ENCODE data around the gene ZNF18.
A peak's percentile ranks its signal among the peaks of the same experiment; 100 is the strongest.
"Not testable (repeated sequence)": the region's sequence is repeated elsewhere in the genome, so short reads cannot be mapped to it uniquely, and the experiment has no call there.

The ZNF18 gene

DNA sequence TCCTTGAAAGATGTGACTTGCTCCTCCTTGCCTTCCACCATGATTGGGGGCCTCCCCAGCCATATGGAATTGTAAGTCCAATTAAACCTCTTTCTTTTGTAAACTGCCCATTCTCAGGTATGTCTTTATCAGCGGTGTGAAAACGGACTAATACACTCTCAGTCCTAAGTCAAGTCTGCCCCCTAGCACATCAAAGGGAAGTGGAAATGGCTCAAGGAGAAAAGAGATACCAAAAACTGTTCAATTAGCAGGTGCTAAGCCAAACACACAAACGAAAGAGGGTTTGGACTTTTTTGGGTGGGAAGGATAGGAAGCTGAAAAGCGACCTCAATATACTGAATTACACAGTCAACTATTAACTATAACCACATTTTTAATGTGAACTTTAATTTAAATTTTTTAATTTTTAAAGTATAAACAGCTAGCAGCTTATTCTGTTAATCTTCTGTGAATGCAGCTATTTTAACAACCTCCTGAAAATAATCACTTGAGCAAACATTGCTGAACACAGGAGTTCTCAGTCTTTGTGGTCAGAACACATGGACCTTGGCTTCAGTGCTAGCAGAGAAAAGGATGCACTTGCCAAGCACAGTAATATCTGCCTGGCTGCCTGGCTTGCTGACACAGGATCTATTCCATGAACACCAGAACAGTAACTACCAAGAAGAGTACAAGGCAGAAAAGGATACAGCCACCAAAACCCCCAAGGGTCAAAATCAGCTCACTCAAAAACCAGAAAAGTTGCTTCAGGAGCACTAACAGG is 10.9 kb downstream of the ZNF18 start:
- no peak for DNase-seq (ENCODE audit: low spot score)

DNA sequence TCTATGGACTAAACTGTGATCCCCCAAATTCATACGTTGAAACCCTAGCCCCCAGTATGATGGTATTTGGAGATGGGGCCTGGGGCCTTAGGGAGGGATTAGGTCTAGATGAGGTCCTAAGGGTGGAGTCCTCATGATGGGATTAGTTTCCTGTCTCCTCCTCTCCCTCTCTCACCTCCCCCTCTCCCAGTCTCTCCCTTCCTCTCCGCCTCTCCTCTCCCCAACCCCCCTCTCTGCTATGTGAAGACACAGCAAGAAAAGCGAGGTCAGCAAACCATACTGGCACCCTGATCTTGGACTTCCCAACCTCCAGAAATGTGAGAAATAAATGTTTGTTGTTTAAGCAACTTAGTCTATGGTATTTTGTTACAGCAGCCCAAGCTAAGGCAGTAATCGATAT is 15.4 kb downstream of the ZNF18 start:
- no peak for DNase-seq (ENCODE audit: low spot score)

DNA sequence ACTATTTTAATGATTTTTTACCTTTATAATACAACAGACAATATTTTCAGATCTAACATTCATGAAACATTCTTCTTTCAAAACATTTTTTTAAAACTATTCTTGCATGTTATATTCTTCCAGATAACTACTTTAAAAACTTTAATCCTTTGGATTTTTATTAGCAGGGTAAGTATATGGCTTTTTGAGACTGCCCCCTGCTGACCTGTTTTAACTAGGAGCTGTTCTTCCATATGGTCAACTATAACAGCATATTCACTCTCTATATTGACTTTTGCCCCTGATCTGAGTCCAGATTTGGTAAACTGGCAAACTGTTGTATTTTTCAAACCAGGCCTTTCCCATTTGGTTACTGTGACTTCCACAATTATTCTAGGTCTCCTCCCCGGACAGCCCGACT is 16.5 kb downstream of the ZNF18 start:
- DNase-seq (ENCODE audit: low spot score) = no peak

DNA sequence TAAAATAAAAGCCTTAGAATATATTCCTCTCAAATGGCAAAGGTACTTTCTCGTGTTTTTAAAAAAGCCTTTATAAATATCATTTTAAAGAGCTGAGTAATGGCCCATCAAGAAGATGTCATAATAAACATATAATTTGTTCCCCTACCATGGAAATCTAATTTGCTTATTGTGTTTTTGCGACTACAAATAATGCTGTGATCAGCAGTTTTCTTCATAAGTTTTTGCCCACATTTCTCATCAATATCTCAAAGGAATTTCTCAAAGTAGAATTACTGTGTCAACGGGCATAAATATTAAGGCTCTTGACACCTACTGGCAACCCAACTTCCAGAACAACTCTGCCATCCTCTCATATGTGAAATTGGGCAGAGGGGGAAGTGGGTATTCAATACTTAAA is 17.5 kb downstream of the ZNF18 start:
- no peak for DNase-seq (ENCODE audit: low spot score)

DNA sequence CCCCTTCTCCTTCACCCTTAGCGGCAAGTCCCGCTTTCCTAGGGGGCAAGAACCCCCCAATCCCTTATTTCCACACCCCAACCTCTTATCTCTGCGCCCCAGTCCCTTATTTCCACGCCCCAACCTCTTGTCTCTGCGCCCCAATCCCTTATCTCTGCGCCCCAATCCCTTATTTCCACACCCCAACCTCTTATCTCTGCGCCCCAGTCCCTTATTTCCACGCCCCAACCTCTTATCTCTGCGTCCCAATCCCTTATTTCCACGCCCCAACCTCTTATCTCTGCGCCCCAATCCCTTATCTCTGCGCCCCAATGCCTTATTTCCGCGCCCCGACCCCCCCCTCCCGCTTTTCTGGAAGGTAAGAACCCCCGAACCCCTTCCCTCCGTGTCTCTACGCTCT is 24.5 kb downstream of the ZNF18 start:
- DNase-seq (ENCODE audit: low spot score) = not testable (repeated sequence)

DNA sequence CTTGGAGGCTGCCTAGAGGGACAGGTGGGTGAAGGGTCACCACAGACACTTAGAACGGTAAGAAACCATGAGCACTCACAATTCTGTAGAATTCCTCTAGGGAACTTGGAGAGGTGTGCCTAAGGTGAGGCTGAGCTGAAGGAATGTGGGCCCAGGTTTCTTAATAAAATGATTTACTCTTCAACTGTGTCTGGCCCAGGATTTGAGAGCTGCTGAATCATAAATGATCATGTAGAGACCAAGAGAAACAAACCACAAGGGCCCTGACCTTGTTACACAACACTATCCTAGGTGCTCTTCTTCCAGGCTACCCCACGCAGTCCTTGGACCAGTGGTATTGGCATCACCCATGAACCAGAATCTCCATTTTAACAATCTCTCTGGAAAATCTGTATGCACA is 27.7 kb downstream of the ZNF18 start:
- DNase-seq (ENCODE audit: low spot score) = no peak

DNA sequence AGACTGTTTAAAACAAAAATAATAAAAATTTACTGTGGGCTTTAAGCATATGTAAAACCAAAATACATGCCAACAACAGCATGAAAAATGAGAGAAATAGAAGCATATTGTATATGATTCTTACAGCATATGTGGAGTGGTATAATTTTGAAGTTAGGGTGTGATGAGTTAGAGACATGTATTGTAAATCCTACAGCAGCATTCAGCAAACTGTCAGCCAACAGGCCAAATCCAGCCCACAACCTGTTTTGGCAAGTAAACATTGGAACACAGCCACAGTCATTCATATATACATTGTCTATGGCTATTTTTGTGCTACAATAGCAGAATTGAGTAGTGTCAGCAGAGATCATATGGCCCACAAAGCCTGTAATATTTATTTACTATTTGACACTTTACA is 42.3 kb downstream of the ZNF18 start:
- no peak for DNase-seq (ENCODE audit: low spot score)

DNA sequence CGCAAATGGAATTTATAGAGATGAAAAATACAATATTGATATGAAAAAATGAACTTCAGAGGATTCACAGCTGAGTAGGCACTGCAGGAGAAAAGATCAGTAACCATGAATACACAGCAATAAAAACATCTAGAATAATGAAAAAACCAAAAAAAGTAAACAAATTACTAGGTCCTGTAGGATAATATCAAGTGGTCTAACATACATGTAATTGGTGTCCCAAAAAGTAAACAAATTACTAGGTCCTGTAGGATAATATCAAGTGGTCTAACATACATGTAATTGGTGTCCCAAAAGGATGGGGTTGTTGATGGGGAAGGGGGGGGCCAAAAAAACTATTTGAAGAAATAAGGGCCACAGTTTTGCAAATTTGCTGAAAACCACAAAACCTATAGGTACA is 43.4 kb downstream of the ZNF18 start:
- no peak for DNase-seq (ENCODE audit: low spot score)

DNA sequence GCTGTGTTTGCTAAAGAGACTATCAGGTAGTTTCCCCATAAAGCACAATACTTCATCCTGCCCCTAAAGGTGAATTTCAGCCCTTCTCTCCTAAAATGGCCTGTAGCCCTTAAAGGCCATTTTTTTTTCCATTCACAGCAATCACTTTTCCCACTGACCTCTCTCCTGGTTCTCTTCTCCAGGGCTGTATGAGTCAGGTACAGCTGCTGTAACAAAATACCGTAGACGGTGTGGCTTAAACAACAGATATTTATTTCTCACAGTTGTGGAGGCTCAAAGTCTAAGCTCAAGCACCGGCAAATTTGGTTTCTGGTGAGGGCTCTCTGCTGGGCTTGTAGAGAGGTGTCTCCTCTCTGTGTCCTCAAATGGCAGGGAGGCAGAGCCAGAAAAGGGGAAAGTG is 44.7 kb downstream of the ZNF18 start:
- no peak for DNase-seq (ENCODE audit: low spot score)

DNA sequence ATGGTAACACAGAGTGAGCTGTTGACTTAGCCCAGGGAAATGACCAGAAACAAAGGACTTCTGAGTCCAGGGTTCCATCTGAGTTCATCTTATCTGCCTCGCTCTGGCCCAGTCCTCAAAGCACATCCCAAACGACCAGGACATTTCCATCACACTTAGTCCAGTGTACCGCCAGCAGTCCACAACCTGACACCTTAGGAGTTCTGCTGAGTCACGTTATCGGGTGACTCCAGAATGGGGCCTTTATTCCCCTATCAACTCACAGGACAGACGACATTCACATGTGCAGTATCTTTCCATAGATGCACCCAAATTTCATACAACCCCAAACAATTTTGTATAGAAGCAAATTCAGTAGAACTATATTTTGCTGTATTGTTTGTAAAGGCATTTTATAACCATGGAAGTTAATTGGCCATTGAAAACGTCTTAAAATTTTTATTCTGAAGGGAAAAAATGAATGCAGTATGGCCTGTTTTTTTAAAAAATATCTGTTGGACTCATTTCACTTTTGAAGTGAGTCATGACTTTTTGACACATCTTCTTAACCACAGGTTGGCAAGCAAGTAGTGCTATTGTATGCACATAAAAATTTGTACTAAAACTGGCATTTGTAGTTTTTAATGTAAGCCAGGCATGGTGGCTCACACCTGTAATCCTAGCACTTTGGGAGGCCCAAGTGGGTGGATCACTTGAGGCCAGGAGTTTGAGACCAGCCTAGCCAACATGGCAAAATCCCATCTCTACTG is 46.3 kb downstream of the ZNF18 start:
- no peak for DNase-seq (ENCODE audit: low spot score)

DNA sequence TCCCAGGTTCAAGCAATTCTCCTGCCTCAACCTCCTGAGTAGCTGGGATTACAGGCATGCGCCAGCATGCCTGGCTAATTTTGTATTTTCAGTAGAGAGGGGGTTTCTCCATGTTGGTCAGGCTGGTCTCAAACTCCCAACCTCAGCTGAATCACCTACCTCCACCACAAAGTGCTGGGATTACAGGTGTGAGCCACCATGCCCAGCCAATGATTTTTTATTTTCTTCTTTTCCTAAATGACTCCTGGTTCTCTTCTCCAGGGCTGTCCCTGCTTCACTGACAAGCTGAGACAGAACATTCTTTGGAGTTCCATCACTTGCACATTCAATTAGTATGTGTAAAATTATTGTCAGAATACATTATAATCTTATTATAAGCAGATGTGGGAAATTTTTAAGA is 47.7 kb downstream of the ZNF18 start:
- not testable (repeated sequence) for DNase-seq (ENCODE audit: low spot score)

DNA sequence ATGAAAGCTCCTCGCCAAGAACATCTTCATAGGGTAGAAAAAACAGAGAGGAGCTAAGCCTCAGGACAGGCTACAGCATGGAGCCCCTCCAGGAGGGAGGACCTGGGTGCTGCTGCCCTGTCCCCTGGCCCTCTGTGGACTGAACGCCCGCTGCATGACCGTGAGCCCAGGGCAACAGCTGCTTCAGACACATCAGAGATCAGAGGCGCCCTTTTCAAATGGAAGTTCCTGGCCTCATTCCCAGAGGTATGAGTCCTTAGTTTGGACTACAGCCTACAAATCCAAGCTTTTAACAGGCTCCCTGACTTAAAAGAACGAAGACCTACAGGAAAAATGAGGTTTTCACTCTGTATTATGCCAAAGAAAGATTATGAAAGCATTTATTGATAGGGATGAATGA is 48.5 kb downstream of the ZNF18 start:
- DNase-seq (ENCODE audit: low spot score) = no peak

DNA sequence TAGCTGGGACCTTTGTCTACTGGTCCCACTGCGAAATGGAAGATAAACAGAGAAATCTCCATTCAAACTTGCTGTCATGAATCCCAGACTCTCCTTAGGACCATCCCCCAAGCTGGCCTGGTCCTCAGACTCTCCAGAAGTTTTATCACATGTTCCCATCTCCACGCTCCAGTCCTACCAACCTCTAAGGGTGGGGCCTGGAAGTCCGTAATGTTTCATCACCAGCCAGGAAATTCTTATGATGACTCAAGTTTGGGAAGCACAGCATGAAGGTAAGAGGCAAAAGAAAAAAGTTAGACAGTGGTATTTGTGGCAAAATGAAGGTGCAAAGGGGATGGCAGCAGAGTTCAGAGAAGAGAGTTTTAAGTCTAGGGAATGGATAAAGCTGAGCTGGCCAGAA is 52.7 kb downstream of the ZNF18 start:
- no peak for DNase-seq (ENCODE audit: low spot score)

DNA sequence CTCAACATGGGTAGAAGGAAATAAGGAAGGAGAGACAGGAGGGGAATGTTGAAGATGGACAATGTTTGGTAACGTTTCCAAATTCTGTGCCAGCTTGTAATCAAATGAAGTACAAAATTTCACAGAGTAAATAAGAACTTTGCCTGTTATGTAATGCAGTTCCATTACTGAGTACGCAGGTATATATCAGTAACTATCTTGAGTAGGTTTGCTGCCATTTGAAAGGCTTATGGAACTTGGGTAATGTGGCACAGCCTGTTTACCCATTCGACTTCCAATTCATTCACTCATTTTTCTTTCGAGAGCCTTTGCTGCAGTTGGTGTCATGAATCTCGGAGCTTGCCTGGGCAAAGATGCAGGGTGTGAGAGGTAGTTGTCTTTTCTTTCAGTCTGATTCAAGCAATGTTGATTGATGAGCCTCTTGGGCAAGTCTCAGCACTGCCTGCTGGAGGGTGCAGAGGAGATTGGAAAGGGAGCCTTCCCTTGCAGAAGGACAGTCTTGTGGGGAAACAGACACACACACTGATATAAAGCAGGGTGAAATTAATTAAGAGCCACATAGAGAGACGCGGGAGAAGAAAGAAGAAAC is 53.4 kb downstream of the ZNF18 start:
- DNase-seq (ENCODE audit: low spot score) = no peak

DNA sequence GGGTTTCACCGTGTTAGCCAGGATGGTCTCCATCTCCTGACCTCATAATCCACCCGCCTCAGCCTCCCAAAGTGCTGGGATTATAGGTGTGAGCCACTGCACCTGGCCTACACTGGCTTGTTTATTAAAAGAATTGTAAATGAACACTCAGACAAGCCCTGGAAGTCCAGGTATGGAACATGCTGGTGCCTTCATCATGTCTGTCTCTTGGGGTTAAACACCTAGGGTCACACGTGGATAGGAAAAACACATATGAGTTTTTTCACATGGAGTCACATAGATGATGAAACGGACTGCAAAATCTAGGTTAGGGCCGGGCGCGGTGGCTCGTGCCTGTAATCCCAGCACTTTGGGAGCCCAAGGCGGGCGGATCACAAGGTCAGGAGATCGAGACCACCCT is 54.2 kb downstream of the ZNF18 start:
- not testable (repeated sequence) for DNase-seq (ENCODE audit: low spot score)

DNA sequence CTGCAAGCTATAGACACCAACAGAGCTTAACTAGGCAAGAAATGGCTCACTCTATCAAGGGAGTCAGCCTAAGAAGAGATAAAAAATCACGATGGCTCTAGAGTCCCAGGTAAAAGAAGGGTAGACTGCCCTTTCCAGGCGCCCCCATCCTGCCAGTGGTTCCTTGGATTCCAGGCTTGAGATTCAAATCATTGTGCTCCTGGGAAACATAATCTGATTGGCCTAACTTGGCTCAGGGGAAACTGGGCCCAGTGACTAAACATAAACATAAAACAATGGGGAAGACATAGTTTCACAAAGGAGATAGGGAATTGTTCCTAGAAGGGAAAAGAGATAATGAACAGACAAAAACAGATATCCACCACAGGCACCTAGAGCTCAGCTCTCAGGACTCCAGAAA is 56.4 kb downstream of the ZNF18 start:
- DNase-seq (ENCODE audit: low spot score) = no peak

DNA sequence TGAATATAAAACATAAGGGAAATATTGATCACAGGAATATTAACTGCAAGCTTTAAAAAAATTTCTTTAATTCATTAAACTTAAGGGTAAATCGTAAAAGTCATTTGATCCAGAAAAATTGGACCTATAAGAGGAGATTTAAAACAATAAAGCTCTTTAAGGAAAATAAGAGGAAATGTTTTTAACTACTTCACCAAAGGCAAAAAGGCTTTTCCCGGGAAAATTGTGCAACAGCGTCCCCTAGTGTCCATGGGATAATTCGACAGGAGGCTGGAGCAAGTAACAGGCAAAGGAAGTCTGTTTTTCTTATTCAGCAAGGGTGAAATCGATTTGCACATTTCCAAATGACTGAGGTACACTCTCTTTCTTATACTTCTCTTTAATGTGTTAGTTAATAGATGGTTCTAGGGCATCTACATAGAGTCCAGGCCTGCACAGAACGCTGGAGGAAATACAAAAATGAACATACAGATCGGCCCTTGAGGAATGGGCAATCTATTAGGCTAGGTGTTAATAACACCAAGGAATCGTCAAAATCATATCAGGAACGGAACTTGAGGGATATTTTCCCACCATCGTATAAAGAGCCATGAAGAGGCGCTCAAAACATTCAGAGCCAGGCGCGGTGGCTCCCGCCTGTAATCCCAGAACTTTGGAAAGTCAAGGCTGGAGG is 61.4 kb downstream of the ZNF18 start:
- peak; percentile 64 for DNase-seq (ENCODE audit: low spot score)

DNA sequence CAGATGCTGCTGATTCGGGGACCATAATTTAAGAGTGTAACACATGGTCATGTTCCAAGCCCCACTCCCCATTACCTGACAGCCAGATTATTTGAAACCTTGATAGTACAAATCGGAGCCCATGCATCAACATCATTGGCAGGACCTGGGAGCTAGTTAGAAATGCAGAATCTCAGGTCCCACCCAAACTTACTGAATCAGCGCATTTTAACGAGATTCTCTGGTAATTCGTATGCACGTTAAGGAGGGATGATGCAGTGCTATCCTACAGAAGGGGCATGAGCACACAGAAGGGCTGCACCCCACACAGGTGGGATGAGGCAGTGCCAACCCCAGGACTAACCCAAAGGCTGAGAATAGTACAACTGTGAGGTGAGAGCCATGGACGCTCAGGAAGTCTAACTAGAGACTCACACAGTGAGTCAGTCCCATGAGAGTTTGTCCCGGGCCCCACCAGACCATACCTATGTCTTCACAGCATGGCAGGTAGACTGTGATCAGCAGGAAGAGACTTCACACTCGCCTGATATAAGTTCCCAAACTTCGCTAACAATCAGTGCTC is 64.9 kb downstream of the ZNF18 start:
- DNase-seq (ENCODE audit: low spot score) = no peak

DNA sequence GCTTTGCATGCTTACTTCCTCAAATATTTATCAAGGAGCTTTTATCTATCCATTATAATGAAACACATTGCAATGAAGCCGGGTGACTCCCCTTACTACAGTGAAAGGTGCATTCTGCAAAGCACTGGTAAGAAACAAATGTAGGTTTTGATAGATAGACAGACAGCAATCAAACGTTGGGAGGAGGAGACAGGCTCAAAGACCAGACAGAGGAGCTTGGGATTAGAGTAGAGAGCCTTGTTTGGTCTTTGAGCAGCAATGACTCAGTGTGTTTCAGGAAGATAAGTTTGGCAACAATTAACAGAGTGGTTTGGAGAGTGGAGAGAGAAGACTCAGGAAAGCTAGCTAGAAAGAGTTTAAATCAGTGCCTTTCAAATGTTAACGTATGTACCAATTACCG is 68.8 kb downstream of the ZNF18 start:
- no peak for DNase-seq (ENCODE audit: low spot score)

Measured in iPS-NIHi11 (cell line).